GM21786 (cell line): ENCODE data around the gene SEMA6C.
A peak's percentile ranks its signal among the peaks of the same experiment; 100 is the strongest.

Experiments used
- ATAC-seq: cut with Tn5 transposase; IDR thresholded peaks from one replicate; pipeline ENCODE4 v1.9.1; 2021; ENCODE audit not compliant: unreplicated experiment

The SEMA6C gene

DNA sequence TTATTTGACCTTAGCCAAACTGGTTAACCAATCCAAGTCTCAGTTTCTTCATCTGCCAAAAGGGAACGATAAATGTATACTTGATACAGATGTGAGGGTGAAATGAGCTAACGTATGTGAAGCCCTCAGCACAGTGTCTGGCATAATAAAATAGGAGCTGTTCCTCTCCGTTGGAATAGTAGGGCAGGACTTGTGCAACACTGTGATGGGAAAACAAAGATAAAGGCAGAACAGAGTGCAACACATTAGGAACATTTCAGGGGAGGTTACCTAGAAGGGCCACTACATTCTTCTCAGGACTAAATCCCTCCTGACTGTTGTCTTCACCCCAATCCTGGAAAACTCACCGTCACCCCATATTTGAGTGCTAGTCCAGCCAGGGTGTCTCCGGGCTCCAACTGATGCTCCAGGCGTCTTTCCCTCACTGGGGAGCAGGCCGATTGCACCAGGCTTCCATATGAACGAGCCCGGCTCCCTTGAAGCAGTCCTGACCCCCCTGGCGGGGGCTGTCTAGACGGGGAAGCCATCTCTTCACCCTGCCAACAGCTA, 18.4 kb upstream of the SEMA6C start:
- ATAC-seq, result no peak

DNA sequence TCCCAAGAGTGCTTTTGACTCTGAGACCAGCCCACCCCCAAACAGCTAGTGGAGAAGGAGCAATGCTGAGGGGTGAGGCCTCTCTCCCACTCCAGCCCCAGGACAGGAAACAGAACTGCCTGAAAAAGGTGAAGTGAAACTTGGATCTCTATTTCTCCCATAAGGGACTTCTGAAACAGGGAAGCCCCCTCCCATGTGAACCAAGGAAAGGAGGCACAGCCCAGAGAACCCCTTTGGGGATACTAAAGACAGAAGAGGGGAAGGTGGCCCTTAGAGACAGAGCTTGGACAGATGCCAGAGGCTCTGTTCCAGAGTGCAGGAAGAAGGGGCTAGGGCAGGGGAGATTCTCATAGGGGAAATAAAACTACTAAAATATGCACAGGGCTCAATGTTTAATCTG, 12.9 kb upstream of the SEMA6C start:
- no peak for ATAC-seq

DNA sequence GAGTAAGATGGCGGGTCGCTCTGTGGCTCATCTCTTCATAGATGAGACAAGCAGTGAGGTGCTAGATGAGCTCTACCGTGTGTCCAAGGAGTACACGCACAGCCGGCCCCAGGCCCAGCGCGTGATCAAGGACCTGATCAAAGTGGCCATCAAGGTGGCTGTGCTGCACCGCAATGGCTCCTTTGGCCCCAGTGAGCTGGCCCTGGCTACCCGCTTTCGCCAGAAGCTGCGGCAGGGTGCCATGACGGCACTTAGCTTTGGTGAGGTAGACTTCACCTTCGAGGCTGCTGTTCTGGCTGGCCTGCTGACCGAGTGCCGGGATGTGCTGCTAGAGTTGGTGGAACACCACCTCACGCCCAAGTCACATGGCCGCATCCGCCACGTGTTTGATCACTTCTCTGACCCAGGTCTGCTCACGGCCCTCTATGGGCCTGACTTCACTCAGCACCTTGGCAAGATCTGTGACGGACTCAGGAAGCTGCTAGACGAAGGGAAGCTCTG, 12.4 kb upstream of the SEMA6C start:
- ATAC-seq, result no peak

DNA sequence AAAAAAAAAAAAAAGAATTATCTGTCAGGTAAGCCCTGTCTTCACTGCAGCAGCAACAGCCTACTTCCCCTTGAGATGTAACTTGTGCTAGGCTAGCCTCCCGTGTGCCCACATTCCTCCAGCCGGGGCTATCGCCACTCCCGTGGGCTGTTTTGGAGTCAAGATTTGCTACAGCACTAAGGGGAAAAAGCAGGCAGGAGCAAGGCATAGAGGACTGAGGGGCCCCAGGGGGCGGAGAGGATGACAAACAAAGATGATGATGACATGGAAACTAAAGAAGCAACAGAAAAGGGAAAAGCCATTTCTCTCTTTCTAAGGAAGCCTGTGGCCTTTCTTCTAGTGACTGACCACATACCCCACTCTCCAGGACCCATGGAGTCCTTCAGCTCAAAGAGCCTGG, 11.9 kb upstream of the SEMA6C start:
- no peak for ATAC-seq

DNA sequence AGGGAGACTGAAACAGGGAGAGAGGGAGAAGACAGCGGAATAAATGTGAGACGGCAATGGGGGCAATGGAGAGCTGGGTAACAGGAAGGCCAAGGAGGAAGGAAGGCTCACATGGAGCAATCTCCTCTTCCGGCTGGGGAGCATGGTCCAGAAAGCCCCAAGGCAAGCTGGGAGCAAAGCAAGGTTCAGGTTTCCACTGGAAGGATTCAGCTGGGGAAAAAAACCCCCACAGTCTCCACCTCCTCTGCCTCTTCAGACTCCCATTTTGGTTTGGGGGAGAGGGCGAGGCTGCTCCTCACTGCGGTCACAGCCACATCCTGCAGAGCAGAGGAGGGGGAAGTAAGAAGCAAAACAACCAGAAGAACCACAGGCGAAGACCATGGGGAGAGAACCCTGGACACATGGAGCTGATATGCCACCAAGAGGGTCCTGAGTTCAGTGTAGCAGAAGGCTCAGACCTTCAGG, 10.7 kb upstream of the SEMA6C start:
- ATAC-seq, result peak; percentile 44

DNA sequence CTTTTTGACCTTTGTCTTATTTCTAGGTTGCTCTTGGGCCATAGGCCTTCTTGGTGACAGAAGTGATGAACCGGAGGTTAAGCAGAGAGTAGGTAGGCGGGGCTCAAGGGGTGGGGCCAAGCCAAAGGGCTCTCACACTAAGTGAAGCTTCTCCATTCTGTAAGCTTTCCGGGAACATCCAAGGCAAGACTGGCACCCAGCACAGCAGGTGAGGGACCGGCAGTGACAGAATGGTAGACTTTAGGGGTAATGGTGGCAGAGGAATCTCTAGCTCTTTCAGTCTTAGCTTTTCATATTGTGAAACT, 10.0 kb upstream of the SEMA6C start, which contains the start of gene TNFAIP8L2:
Gene TNFAIP8L2, plus strand, starts transcription at position 135 of the 305 bp plus-strand sequence. CDS start 2,049 bp downstream, outside the sequence.
- ATAC-seq, result peak; percentile 70

DNA sequence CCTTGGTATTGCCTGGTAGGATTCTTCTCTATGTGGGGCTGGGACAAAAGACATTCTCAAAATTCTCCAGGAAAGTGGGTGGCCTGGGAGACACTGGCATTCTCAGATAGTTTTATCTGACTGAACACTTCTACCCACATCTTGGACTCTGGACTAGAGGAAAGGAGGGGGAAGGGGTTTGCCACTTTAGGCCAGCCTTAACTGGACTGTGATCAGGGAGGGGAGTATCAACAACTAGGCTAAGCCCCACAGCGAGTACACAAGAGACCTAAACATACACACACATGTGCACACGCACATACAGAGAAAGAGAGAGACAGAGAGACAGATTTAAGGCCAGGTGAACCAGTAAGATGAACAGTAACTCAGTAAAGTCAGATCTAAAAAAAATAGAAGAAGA, 1.2 kb upstream of the SEMA6C start:
- ATAC-seq, result no peak

DNA sequence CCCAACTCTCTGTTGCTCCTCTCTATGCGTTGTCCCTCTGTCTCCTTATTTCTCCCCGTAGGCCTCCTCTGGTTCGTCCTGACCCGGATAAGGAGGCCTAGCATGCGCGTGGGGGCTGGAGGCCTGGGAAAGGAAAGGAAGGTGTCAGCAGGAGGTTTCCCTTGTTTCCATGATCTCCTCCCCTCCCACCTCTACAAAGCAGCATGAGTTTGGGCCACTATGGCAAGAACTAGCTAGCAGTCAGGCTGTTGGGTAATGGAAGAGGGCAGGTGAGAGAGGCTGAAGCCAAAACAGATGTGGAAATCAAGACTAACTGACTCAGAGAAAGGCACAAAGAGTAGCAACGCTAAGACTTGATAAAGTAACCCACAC, 687 bp upstream of the SEMA6C start:
- no peak for ATAC-seq

DNA sequence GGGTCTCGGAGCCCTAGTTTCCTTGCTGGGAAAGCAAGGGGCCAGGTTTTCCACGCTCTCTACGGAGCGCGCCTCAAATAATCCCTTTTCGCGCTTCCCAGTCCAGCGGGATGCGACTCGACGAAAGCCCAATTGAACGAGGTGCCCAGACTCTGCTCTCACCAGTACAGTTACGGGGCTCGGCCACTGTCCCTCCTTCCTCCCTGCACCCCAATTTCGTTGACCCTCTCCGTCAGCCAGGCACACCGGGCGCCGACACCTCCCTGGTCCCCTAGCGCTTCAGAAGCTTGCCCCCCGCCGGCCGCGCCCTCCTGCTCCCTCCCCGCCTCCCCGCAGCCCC, 389 bp downstream of the SEMA6C start:
- no peak for ATAC-seq

DNA sequence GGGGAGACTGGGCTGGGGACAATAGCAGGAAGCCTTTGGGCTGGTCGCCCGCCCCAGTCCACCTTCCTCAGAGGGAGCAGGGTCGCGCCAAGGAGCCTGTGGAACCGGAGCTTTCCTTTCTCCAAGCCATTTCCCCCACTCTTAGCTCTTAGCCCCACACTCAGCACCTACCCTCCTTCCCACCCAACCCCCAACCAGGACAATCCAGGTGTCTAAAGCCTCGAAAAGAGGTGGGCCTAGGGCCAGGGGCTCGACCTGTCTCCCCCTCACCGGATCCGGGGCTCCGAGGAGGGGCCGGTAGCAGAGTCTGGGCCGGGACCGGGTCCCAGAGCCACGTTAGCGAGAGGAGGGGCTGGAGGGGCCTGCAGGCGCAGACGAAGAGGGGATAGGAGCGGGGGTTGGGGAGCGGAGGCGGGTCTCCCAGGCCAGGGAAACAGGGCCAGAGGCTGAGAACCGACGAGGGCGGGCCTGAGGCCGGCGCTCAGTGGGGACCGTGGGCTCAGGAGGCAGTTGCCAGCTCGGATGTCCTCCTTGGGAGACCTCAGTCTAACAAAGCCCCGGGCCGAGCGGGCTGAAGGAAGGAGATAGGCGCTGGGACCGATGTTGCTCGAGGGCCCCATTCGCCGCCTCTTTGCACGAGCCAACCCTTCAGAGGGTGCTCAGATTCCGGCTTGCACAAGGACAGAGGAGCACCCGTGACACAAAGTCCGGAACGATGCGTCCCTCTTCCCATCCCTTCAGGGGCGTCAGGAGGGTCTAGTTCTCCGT, 943 bp downstream of the SEMA6C start:
- ATAC-seq, result no peak

DNA sequence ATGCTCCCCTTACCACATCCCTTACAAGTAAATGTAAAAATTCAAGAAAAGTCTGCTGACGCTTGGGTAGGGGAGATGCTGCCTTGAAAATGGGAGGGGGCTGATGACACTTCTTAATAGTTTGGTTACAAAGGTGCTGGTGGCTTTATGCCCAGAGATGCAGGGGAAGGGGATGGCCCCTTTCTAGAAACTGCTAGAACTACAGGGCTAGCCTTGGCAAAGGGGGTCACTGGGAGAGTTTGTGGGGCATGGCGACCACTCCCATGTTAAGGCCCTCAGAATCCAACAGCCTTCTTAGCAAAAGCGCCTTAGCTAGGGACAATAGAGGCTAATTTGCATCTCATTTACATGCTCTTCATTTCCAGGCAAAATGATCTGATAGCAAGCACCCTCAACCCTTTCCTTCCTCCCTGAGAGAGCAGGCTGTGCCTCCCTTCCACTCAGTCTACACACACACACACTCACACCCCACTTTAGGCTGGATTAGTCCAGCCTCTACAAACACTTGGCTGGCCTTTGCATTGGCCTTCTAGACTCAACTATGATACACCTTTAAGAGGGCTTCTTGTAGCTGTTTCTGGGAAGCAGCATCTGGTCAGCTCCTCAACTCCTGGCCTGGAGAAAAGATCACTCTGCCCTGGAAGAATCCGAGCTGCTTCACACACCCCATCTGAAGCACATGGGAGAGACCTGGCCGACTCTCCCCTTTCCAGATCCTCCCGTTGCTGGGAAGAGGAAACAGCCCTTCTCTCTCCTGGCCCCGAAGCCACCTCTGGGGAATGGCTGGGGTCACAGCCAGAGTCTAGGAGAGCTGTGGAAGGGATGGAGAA, 1.7 kb downstream of the SEMA6C start:
- no peak for ATAC-seq

DNA sequence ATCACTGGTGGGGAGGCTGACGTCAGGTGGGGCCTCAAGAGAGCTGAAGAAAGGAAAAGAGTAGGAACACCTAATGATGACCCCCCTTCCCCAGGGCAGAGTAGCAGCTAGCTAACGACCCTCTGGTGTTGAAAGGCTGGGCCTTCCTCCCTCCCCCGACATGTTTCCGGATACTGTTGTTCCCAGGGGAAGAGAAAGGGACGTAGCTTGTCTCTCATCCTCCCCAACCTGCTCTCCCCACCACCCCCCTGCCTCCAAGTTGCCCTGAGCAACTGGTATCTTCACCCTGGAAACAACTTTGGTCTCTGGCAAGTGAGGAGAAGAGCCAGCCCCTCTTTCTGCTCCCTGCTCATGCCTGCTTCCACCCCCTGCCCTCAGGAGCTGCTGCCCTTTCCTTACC, 2.4 kb downstream of the SEMA6C start:
- ATAC-seq, result no peak

DNA sequence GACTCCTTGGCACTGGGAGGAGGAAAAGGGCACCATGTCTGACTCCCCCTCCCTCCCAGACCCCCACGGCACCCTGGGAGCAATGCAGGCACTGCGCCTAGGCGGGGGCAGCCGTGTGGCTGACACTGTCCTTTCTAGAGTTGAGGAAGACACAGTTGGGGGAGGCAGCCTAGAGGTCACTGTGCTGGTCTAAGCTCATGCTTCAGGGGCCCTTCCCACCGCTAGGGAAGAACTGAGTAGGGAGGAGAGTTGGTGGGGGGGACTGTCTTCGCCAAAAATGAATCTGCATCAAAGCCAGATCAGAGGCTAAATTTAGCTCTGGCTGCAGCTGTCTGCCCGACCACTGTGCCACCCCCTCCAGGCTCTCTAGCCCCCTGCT, 3.4 kb downstream of the SEMA6C start:
- ATAC-seq, result no peak

DNA sequence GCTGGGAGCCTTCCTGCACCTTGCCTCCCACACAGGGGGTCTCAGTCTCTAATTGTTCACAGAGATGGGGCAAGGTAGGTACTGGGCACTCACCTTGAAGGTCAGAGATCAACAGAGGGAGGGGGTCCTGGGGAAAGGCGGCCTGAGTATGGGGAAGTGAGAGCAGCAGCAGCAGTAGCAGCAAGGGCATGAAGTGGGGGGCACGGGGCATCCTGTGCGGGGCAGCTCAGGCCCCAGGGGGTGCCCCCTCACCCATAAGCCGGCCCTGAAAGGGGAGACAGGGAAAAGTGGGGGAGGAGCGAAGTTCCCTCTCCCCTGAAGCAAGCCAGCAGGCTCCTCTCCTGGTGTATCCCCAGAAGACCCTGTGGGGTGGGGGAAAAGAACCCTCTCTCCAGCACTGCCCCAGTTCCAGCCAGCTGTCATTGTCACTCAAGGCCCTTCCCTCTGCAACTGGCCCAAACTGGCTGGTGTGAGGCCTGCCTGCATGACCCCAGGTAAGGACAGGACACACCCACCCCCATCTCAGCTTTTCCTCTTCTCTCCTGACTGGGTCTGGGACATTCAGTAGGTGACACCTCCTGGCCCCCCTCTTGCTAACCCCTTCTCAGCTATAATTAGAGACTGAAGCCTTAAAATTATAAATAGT, 3.9 kb downstream of the SEMA6C start:
- ATAC-seq, result no peak

DNA sequence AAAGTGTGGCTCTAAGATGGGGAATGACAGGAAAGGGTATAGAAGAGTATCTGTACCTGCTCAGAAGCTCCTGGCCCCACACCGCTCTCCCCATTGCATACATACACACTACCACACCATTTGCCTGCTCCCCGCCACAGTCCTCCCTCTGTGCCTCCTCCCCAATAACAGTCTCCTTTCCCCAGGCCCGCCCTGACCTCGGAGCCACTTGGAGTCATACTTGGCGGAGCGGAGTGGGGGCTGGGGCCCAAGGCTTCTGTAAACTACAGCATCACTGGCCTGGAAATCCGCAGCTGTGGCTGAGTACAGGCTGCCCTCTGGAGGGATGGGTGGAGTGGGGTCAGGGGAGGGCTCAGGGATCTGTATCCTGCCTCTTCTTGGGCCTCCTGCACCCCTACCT, 8.6 kb downstream of the SEMA6C start:
- ATAC-seq, result no peak

DNA sequence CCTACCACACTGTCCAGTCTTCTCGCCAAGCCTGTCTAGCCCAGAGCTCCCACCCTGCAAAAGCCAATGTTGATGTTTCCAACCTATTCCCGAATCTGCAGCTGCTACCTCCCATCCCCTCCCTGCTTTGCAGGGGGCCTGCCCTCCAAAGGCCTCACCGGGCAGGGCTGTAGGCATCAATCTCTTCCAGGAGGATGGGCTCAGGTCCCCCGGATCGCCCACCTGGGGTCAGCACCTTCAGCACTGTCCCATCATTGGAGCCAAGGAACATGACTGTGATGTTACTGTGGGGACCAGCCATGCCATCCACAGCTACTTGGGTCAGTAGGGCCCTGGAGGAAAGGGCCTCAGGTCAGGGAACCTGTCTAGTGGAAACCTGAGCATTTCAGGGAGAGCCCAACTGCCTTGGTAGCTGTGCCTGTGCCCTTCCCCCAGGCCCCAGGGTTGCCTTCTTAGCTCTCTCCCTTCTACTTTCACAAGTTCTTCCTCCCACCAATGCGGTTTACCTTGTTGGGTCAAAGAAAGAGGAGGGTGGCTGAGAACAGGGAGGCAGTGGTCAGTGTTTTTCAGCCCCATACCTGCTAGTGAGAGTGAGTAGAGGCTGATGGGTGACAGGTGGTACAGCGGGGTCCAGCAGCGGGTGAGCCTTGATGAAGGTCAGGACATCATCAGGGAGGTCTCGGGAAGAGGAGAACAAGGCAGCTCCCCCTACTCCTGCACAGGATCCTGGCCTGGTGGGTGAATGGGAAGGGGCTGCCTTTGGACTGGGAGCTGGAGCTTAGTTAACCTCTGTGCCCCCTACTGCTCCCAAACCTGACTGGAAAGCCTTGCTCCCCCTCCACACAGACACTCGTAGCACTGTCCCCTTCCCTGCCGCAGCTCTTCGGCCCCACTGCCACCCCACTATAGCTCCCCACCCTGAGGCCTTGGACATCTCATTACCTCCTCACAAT, 10.7 kb downstream of the SEMA6C start:
- no peak for ATAC-seq

DNA sequence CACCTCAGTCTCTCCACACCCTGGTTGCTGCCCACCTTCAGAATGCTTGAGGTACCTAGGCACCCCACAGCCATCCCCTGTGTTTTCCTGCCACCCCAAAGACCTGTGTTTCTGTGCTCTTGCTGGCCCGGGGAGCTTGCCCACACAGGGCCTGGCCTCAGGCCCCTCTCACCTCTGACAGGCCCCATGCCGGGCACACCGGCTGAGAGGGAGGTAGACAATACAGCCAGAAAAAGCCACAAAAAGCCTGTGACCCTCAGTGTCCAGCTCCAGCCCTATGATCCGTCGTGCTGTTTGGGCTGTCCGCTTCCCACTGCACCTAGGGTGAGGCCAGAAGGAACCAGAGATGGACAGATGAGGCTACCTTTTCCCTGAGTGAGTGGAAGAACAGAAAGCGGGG, 11.4 kb downstream of the SEMA6C start:
- no peak for ATAC-seq

DNA sequence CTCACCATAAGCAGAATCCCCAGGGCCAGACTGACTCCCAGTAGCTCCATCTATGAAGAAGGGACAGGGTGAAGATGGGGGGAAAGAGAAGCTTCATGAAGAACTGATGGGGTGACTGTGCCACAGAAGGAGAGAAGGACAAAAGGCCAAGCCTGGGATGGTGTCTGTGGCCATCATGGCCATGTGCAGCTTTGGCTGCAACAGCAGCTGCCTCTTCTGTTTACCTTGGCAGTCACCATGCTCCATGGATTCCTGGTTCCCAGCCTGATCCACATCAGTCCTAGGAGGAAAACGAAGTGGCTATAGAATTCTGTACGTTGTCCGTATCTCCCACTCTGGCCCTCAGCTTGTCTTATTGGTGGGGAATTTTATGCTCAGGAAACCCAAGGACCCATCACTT, 12.0 kb downstream of the SEMA6C start:
- ATAC-seq, result no peak

DNA sequence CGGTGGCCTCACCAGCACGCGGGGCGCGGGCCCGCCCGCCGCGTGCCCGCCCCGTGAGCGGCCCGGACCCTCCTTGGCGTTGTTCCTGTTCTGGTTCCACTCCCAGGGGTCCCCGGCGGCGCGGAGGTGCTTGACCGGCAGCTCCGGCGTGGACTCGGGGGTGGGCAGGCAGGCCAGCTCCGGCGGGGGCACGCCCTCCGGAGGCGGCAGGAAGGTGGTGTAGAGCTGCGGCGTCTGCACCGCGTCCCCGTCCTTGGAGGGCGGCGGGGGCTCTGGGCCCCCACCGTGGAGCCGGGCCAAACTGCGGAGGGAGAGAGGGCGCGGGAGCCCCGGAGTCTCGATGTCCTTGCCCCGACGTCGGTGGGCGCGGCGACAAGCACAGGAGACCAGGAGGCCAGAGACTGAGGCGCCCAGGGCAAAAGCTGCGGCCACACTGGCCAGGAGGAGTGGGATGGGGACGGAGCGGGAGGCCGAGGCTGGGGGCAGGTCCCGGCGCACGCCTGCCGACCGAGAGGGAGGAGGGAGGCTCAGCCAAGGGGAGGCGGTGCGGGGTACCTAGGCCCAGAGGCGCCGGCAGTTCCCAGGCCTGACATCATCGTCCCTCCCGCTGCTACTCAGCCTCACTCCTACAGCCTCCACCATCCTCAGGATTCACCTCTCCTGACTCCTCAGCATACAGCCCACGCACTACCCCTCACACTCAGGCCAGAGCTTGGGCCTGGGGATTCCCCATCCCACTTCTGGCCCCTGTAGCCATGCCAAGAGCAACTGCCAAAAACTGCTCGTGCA, 13.2 kb downstream of the SEMA6C start:
- no peak for ATAC-seq
